DMS79 treated with DMSO at 0.1 percent for 48 hours (cell line): ENCODE measurements around the gene MAGEC1.
"Not testable (repeated sequence)": the region's sequence is repeated elsewhere in the genome, so short reads cannot be mapped to it uniquely, and the experiment has no call there.

Experiments
- DNase-seq: peaks from one replicate; lab custom pipeline; 2025; lab: John Stamatoyannopoulos, UW

MAGEC1 gene

DNA sequence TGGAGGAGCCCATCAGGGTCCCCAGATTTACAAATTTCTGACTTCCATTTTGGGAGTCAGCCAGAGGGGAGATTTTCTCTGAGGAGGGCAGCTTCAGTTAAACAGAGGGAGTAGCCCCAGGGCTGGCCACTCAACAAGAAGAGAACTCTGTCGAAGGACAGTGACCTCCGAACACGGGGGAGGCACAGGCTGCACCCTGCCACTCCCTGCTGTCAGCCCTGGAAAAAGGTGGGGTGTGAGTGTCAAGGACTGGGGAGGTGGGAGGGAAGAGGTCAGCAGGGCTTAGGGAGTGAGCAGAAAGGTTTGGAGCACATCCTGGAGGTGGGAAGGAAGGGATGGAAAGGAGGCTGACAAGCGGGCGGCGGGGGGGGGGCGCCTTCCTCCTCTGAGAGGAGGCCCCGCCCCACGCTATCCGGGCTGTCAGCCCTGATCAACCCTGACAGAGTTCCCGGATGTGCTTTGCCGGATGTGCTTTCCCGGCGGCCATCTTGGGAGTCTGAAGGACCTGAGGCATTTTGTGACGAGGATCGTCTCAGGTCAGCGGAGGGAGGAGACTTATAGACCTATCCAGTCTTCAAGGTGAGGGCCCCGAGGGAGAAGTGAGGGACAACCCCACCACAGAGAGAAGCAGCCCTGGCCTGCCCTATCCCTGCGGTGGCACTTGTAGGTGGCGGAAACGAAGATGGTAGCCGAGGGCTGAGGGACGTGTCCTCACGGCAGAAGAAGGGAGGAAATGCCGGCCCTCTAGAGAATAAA is at the start of gene MAGEC1:
MAGEC1 (plus strand) TSS at position 495 of the 756 bp plus-strand sequence. CDS start 1,179 bp downstream, outside the sequence.
- no peak for DNase-seq

DNA sequence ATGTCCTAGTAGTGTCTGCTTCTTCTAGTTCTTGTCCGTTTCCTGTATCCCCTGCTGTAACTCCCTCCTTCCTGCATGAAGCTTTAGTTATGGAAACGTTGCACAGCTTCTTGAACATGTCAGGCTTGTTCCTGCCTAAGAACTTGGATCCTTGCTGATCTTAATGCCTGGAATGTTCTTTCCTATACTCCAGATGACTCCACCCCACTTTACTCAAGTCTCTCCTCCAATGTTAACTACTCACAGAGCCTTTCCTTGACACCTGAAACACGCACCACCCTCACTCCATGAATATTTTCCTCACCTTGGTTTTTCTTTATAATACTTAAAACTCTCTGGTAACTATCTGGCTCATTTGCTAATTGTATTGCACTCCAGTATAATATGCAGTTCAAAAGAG is 46.2 kb upstream of the MAGEC1 start:
- DNase-seq: no peak

DNA sequence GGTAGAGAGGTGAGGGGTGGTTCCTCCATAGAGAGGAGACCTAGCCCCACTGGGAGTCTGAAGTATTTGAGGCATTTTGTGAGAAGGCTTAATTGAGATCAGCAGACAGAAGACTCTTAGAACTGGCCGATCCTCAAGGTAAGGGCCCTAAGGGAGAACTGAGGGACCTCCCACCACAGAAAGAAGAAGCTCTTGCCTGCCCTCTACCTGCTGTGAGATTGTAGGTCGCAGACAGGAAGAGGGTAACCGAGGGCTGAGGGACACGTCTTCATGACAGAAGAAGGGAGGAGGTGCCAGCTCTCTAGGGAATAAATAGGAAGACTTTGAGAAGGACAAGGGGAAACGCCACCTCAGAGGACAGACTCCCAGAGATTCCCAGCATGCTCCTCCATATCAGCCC is 24.1 kb upstream of the MAGEC1 start:
- no peak for DNase-seq

- DNase-seq: not testable (repeated sequence)
Measured at GRCh38 chrX:141888811-141889210, 14.9 kb upstream of the MAGEC1 start.

- no peak for DNase-seq
Measured at GRCh38 chrX:141894733-141895132, 9.0 kb upstream of the MAGEC1 start.

- DNase-seq: no peak
Measured at GRCh38 chrX:141897690-141898089, 6.0 kb upstream of the MAGEC1 start.

DNA sequence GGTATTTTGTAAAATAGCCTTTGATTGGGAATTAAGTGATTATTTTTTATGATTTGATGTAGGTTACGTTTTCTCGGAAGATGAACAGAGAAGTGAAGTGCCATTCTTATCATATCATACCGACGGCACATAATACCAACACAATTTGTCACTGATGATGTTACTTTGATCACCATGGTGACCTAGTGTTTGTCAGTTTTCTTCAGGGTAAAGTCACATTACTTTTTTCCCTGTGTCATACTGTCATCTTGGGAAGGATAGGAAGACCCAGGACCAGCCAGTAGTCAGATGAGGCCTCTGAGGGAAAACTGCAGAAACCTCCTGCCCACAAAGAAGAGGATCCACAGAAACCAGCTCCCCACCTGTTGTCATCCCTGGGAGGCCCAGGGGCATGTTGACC is 1.3 kb upstream of the MAGEC1 start:
- DNase-seq: no peak

GRCh38 chrX:141904262-141904661 is 568 bp downstream of the MAGEC1 start:
- DNase-seq: no peak

GRCh38 chrX:141917801-141918200 is 14.1 kb downstream of the MAGEC1 start:
- no peak for DNase-seq

DNA sequence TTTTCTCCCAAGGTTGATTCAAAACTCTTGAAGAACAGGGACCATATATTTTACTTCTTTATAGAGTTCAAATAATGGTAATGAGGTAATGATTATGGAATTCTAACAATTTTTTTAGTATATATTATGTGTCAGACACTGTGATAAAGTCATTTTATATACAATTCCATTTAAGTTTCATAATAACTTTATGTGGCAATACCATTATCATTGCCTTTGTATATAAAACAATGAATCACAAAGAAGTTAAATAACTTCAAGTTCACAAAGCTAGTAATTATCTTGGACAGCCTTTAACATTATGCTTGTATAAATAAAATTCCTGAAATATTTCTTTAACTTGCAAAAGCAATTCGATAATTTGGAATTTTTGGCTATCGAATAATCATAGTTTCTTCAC is 20.6 kb downstream of the MAGEC1 start:
- DNase-seq: no peak

DNA sequence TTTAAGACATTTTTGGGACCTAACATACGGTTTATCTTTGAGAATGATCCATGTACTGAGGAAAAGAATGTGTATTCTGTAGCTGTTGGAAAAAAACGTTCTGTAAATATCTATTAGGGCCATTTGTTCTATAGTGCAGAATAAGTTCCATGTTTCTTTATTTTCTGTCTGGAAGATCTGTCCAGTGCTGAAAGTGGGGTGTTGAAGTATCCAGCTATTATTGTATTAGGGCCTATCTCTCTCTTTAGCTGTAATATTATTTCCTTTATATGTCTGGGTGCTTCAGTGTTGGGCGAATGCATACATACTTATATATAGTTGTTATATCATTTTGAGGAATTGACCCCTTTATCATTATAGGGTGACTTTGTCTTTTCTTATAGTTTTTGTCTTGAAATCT is 24.7 kb downstream of the MAGEC1 start:
- DNase-seq: no peak

DNA sequence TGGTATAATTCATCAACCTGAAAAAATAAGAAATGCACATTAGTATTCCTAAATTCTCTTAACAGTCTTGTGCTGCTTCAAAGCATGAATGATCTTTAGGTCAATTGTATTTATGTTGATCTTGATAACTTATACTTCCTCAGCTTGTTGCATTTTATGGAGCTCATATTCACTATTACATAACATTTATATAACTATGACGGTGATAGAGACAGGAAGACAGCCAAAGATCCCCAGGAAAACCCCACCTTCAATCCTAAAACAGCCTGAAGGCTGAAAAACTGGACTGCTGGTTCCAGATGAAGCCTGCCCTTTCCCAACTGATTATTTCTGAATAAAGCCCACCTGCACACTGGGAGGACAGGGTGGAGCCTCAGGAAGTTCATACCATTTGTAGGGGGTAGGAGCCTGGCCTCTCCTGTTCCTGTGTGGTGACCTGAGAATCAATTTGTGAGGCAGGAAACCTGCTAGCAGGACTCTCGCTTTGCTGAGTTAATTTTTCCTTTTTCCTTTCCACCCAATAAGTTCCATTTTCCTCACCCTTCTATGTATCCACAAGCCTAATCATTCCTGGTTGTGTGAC is 30.5 kb downstream of the MAGEC1 start:
- DNase-seq: no peak

DNA sequence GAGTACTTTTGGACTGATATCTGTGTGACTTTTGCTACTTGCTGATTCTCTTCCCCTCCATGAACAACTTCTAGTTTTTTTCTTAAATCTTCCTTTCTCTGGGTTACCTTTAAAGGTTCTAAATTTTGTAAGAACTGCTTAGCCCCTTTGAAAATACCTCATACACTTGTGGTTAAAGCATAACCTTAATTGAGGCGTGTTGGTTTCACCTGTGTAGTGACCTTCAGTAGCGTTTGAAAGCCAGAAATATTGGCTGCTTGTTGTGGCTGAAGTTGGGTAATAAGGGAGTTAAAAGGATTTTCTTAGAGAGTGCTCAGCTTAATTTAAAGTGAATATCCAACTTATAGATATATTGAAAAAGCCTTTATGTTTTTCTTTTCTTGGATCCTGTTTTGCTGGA is 32.0 kb downstream of the MAGEC1 start:
- no peak for DNase-seq

DNA sequence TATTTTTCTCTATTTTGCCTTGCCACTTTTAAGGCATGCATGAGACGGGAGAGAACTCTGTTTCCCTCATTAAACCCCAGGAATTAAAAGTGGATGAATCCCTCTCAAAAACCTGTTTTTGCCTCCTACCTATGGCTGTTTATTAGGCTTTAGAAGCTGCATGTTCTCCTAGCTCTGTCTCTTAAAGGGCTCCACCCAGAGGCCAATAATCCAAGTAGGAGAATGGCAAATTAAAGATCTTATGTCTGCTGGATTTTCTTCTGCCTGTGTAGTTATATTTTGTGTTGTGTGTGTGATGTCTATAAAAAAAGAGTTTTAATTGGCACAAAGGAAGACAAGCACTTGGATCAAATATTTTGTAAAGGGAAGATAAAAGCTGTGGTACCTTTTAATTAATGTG is 32.4 kb downstream of the MAGEC1 start:
- DNase-seq: no peak

- DNase-seq: no peak
Measured at GRCh38 chrX:141941234-141941633, 37.5 kb downstream of the MAGEC1 start.

GRCh38 chrX:141945426-141945825 is 41.7 kb downstream of the MAGEC1 start:
- no peak for DNase-seq

DNA sequence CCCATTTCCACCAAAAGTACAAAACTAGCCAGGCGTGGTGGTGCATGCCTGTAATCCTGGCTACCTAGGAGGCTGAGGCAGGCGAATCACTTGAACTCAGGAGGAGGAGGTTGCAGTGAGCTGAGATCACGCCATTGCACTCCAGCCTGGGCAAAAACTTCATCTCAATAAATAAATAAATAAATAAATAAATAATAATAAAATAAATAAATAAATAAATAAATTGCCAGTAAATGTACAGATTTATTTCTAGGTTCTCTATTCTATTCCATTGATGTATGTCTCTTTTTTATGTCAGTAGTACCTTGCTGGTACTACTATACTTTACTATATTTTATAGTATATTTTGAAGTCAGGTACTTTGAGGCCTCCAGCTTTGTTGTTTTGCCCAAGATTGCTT is 43.7 kb downstream of the MAGEC1 start:
- no peak for DNase-seq

GRCh38 chrX:141952603-141953002 is 48.9 kb downstream of the MAGEC1 start:
- DNase-seq: no peak

DNA sequence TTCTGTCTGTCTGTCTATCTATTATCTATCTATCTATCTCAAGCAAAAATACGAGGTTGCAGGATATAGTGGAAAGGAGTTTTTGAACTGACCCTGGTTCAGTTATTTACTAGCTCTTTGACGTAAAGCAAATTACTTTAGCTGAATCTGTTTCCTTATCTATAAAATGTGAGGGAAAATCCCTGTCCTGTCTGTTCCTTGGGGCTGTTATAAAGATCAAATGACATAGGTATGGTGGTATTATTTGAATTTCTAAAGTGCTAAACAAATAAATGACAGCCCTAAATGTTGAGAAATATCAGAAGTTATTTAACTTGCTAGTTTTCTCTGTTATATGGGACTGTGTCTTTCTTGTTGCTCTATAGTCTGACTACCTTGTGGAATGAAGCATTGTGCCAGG is 55.0 kb downstream of the MAGEC1 start:
- no peak for DNase-seq
